ENCODE measurements around the gene MYF6.

MYF6 gene

DNA sequence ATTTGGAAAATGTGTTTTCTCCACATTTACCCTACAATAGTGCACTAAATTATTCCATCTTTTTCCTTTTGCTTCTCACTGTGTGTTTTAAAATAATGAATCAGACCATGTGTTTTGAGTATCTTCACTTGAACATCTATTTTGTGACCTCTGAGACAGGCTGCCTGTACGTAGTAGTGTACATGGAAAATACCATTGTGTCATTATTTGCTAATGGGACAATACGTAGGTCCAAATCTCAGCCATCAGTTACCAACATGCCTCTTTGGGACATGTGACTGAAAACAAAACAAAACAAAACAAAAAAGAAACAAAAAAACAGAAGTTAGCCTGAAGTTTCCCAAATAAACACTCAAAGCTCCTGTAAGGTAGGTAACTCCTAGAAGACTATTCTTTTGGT is 7.1 kb upstream of the MYF6 start:
- H3K4me2 ChIP-seq (ENCODE audit: insufficient read depth, low read length), result no peak overlapping the region
- H3K27ac ChIP-seq (ENCODE audit: low read length), result no peak overlapping the region
- H3K79me2 ChIP-seq (ENCODE audit: insufficient read depth, low read length), result no peaks in the 10 kb centered on the region
- H3K9me3 ChIP-seq (ENCODE audit: insufficient read depth, low read length, severe bottlenecking), result no peaks in the 10 kb centered on the region
- no peak for DNase-seq
- no peaks in the 10 kb centered on the region for H3K4me1 ChIP-seq (ENCODE audit: insufficient read depth, low read length)
- no peaks in the 10 kb centered on the region for H3K36me3 ChIP-seq (ENCODE audit: insufficient read depth, low read length)
- no peak overlapping the region for H3K4me3 ChIP-seq (ENCODE audit: low read depth in 1 of 2, low read length in 2 of 2)
- H2AFZ ChIP-seq (ENCODE audit: low read depth, low read length), result no peak overlapping the region
- no peaks in the 10 kb centered on the region for H3K27me3 ChIP-seq (ENCODE audit: insufficient read depth, low read length, poor library complexity)
- H3K9ac ChIP-seq (ENCODE audit: low read depth, low read length), result no peak overlapping the region
- no peaks in the 10 kb centered on the region for H4K20me1 ChIP-seq (ENCODE audit: insufficient read depth, low read length)
- no peak for TF ChIP-seq EZH2 (IDR thresholded peaks at IDR 0.05; ENCODE audit: borderline replicate concordance, low read depth, low read length, severe bottlenecking)
- TF ChIP-seq CTCF (IDR thresholded peaks at IDR 0.05; ENCODE audit: borderline replicate concordance, extremely low read depth, low read length, poor library complexity, severe bottlenecking), result no peak
- ATAC-seq (ENCODE audit: insufficient read depth, low read depth), result no peak

GRCh38 chr12:80701388-80701787 is 6.0 kb upstream of the MYF6 start:
- TF ChIP-seq CTCF (IDR thresholded peaks at IDR 0.05; ENCODE audit: borderline replicate concordance, extremely low read depth, low read length, poor library complexity, severe bottlenecking) (no peak), EZH2 (IDR thresholded peaks at IDR 0.05; ENCODE audit: borderline replicate concordance, low read depth, low read length, severe bottlenecking) (no peak)
- Histone ChIP-seq H3K4me2 (ENCODE audit: insufficient read depth, low read length) (no peak overlapping the region), H3K79me2 (ENCODE audit: insufficient read depth, low read length) (no peaks in the 10 kb centered on the region), H3K4me3 (ENCODE audit: low read depth in 1 of 2, low read length in 2 of 2) (no peak overlapping the region), H3K4me1 (ENCODE audit: insufficient read depth, low read length) (no peaks in the 10 kb centered on the region), H3K27ac (ENCODE audit: low read length) (no peak overlapping the region), H3K9me3 (ENCODE audit: insufficient read depth, low read length, severe bottlenecking) (no peaks in the 10 kb centered on the region), H3K27me3 (ENCODE audit: insufficient read depth, low read length, poor library complexity) (no peaks in the 10 kb centered on the region), H3K9ac (ENCODE audit: low read depth, low read length) (no peak overlapping the region), H4K20me1 (ENCODE audit: insufficient read depth, low read length) (no peaks in the 10 kb centered on the region), H3K36me3 (ENCODE audit: insufficient read depth, low read length) (no peaks in the 10 kb centered on the region), H2AFZ (ENCODE audit: low read depth, low read length) (no peak overlapping the region)
- DNase-seq (no peak), ATAC-seq (ENCODE audit: insufficient read depth, low read depth) (no peak)

DNA sequence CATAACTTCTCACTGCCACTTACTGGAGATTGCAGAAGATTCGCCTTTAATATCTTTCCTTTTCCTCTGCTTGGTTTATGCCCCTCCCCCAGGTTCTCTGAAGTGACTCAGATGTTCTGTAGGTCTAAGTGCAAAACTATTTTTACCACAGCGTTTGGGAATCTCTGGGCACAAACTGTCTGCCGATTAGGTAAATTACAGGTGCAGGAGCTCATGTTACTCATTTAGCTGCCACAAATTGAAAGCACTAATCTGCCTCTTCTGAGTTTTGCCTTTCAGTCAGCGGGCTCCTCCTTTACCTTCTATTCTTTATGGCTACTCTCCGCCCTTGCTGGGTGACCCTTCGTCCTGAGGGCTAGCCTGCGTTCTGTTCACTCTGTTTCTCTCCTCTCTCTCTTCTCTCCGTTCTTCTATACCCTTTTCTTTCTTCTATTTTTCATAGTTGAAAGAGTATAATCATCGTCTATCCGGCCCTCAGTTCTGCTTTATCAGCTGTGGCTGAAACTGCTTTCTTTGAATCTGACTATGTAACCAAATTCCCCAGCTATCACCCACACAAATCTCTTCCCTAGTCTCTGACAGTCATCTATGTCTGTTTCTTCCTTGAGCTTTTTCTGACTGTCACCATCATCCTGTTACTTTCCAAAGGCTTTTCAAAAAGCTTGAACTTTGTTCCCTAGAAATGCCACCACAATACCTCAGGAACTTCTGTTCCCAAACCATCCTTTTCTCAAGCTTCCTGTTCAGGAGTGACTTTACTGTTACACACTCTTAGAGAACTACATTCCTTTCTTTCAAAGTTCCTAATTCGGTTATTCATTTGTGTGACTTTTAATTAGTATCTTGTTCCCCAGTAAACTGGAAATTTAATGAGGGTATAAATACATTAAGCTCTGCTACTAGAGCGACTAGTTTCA is 4.3 kb upstream of the MYF6 start:
- Histone ChIP-seq H3K4me1 (ENCODE audit: insufficient read depth, low read length) (no peaks in the 10 kb centered on the region), H3K9ac (ENCODE audit: low read depth, low read length) (no peak overlapping the region), H3K27ac (ENCODE audit: low read length) (no peak overlapping the region), H2AFZ (ENCODE audit: low read depth, low read length) (no peak overlapping the region), H3K27me3 (ENCODE audit: insufficient read depth, low read length, poor library complexity) (no peaks in the 10 kb centered on the region), H3K36me3 (ENCODE audit: insufficient read depth, low read length) (no peaks in the 10 kb centered on the region), H3K9me3 (ENCODE audit: insufficient read depth, low read length, severe bottlenecking) (no peaks in the 10 kb centered on the region), H3K79me2 (ENCODE audit: insufficient read depth, low read length) (no peaks in the 10 kb centered on the region), H3K4me3 (ENCODE audit: low read depth in 1 of 2, low read length in 2 of 2) (no peak overlapping the region), H4K20me1 (ENCODE audit: insufficient read depth, low read length) (no peaks in the 10 kb centered on the region), H3K4me2 (ENCODE audit: insufficient read depth, low read length) (no peak overlapping the region)
- no peak for TF ChIP-seq CTCF (IDR thresholded peaks at IDR 0.05; ENCODE audit: borderline replicate concordance, extremely low read depth, low read length, poor library complexity, severe bottlenecking)
- no peak for TF ChIP-seq EZH2 (IDR thresholded peaks at IDR 0.05; ENCODE audit: borderline replicate concordance, low read depth, low read length, severe bottlenecking)
- DNase-seq (no peak), ATAC-seq (ENCODE audit: insufficient read depth, low read depth) (no peak)
